HepG2 (cell line): Measurements from ENCODE around the gene CYTH1. TPM values are rescaled to one million over a fixed set of nuclear protein-coding genes. Genes with fewer than 3 reads are reported as not detected.

Experiments
- AKAP8 ChIP-seq: sonication (generic); formaldehyde crosslinking; IDR thresholded peaks from 2 replicates; pipeline ENCODE4 v1.5.1; 2020; ENCODE audit warnings: mild to moderate bottlenecking, missing genetic modification reagents
- ARID2 ChIP-seq: sonication (generic); formaldehyde crosslinking; IDR thresholded peaks from 2 replicates; pipeline ENCODE4 v1.8.1; 2022; ENCODE audit warnings: mild to moderate bottlenecking, missing genetic modification reagents, borderline replicate concordance
- GTF3A ChIP-seq: sonication (generic); formaldehyde crosslinking; conservative IDR thresholded peaks from 2 replicates; pipeline ENCODE4 v1.4.0; 2020; ENCODE audit warnings: mild to moderate bottlenecking, missing genetic modification reagents
- KLF13 ChIP-seq: sonication (generic); formaldehyde crosslinking; IDR thresholded peaks from 2 replicates; pipeline ENCODE4 v1.4.0; 2020; ENCODE audit warnings: mild to moderate bottlenecking, missing genetic modification reagents
- MTA1 ChIP-seq: sonication (generic); formaldehyde crosslinking; IDR thresholded peaks from 2 replicates; pipeline ENCODE4 v1.4.0; 2020; ENCODE audit warnings: missing genetic modification reagents, mild to moderate bottlenecking, borderline replicate concordance
- NR2F6 ChIP-seq, 2 experiments: IDR thresholded peaks; 2 replicates each; pipeline ENCODE4 v1.6.1; 2016; ENCODE audit warnings: antibody characterized with exemption in 1 of 2, mild to moderate bottlenecking in 1 of 2
- RARA ChIP-seq: IDR thresholded peaks from 2 replicates; pipeline ENCODE4 v1.6.1; 2016; ENCODE audit warnings: missing genetic modification reagents, missing compliant biosample characterization
- RXRB ChIP-seq: IDR thresholded peaks from 2 replicates; pipeline ENCODE4 v1.6.1; 2016; ENCODE audit warnings: borderline replicate concordance, missing genetic modification reagents, missing compliant biosample characterization
- SALL1 ChIP-seq: sonication (generic); formaldehyde crosslinking; IDR thresholded peaks from 2 replicates; pipeline ENCODE4 v1.8.0; 2022; ENCODE audit warnings: mild to moderate bottlenecking, missing genetic modification reagents
- SMC3 ChIP-seq: IDR thresholded peaks from 2 replicates; pipeline ENCODE4 v1.6.1; 2011; ENCODE audit warnings: low read length, improper control_type of control experiment
- TBX2 ChIP-seq: sonication (generic); formaldehyde crosslinking; IDR thresholded peaks from 2 replicates; pipeline ENCODE4 v1.5.0; 2020; ENCODE audit warnings: missing genetic modification reagents, mild to moderate bottlenecking, borderline replicate concordance
- TFAP4 ChIP-seq: sonication (generic); IDR thresholded peaks from 2 replicates; pipeline ENCODE4 v1.6.1; 2016; ENCODE audit warnings: low read depth, borderline replicate concordance
- YEATS2 ChIP-seq: sonication (generic); formaldehyde crosslinking; IDR thresholded peaks from 2 replicates; pipeline ENCODE4 v1.4.0; 2020; ENCODE audit warnings: missing genetic modification reagents, borderline replicate concordance
- ZFAT ChIP-seq: sonication (generic); formaldehyde crosslinking; conservative IDR thresholded peaks from 2 replicates; pipeline ENCODE4 v1.8.1; 2023; ENCODE audit warnings: missing genetic modification reagents, inconsistent platforms
- ZMYM2 ChIP-seq: sonication (generic); formaldehyde crosslinking; IDR thresholded peaks from 2 replicates; pipeline ENCODE4 v1.8.0; 2022; ENCODE audit warnings: mild to moderate bottlenecking, missing genetic modification reagents
- ZMYM3 ChIP-seq: sonication (generic); formaldehyde crosslinking; IDR thresholded peaks from 2 replicates; pipeline ENCODE4 v1.5.1; 2020; ENCODE audit warnings: mild to moderate bottlenecking, missing genetic modification reagents
- ZNF205 ChIP-seq: IDR thresholded peaks from 2 replicates; pipeline ENCODE4 v1.6.1; 2018; ENCODE audit warnings: missing biosample characterization, missing genetic modification reagents
- ZNF557 ChIP-seq: sonication (generic); formaldehyde crosslinking; IDR thresholded peaks from 2 replicates; pipeline ENCODE4 v1.4.0; 2020; ENCODE audit warnings: missing genetic modification reagents
- polyA plus RNA-seq, 8 experiments: library from polyadenylated mRNA; depleted of rRNA in 3 of 8; stranded (reverse) in 7 of 8; unstranded in 1 of 8; fragments of >200 nt; fragmentation: Illumina TruSeq in 4 of 8; extraction: Trizol in 4 of 8; gene quantifications; 2 replicates each; pipeline versions ENCODE4 v1.2.1 to v1.2.3, GENCODE V29; 2011 to 2016; ENCODE audit warnings: low read depth in 4 of 8, missing spikeins in 1 of 8, mixed read lengths in 1 of 8; ENCODE audit not compliant: insufficient read depth in 1 of 8
- total RNA-seq, 5 experiments: library from RNA; depleted of rRNA; stranded (reverse); fragments of >200 nt; fragmentation: Illumina TruSeq; extraction: Trizol; gene quantifications; 2 replicates each; pipeline ENCODE4 v1.2.3, GENCODE V29; 2016; ENCODE audit warnings: low read depth in 1 of 5
- TF ChIP-seq, protein P1 (sequence below): IDR thresholded peaks from 2 replicates; pipeline ENCODE4 v1.6.1; 2016; ENCODE audit warnings: low read depth
- TF ChIP-seq, protein P2 (sequence below): sonication (generic); formaldehyde crosslinking; IDR thresholded peaks from 2 replicates; pipeline ENCODE4 v1.4.0; 2020; ENCODE audit warnings: missing genetic modification reagents
- TF ChIP-seq, protein P3 (sequence below): sonication (generic); formaldehyde crosslinking; IDR thresholded peaks from 2 replicates; pipeline ENCODE4 v1.4.0; 2020; ENCODE audit warnings: mild to moderate bottlenecking, missing genetic modification reagents
- TF ChIP-seq, protein P4 (sequence below): sonication (generic); formaldehyde crosslinking; IDR thresholded peaks from 2 replicates; pipeline ENCODE4 v1.4.0; 2020; ENCODE audit warnings: low read depth, missing genetic modification reagents

CYTH1 gene
- total and polyA plus RNA-seq, 2 of the 13 experiments (the other 11 are each of a cell fraction or from before 2014, with no cell fraction given): 20.1 to 48.9 TPM

GRCh38 chr17:78677303-78678221 is 104.5 kb downstream of the CYTH1 start (continued):
- TF ChIP-seq TFAP4: peak; percentile 38; the same call in 1 of the 2 replicates
- TF ChIP-seq, protein P1, sequence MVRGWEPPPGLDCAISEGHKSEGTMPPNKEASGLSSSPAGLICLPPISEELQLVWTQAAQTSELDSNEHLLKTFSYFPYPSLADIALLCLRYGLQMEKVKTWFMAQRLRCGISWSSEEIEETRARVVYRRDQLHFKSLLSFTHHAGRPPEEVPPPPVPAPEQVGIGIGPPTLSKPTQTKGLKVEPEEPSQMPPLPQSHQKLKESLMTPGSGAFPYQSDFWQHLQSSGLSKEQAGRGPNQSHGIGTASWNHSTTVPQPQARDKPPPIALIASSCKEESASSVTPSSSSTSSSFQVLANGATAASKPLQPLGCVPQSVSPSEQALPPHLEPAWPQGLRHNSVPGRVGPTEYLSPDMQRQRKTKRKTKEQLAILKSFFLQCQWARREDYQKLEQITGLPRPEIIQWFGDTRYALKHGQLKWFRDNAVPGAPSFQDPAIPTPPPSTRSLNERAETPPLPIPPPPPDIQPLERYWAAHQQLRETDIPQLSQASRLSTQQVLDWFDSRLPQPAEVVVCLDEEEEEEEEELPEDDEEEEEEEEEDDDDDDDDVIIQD (CRISPR knock-in tag): peak; percentile 75
- 0 out of 2 replicates have a peak, but pooled peaks have one; percentile 41 for TF ChIP-seq ARID2
- TF ChIP-seq GTF3A (CRISPR knock-in tag): no peak
- TF ChIP-seq SMC3: peak; percentile 66
- 0 out of 2 replicates have a peak, but pooled peaks have one; percentile 16 for TF ChIP-seq ZNF205 (CRISPR knock-in tag)
- no peak for TF ChIP-seq ZFAT (CRISPR knock-in tag)
- no peak for TF ChIP-seq MTA1 (CRISPR knock-in tag)
- TF ChIP-seq ZMYM3 (CRISPR knock-in tag): peak; percentile 74
- TF ChIP-seq ZMYM2 (CRISPR knock-in tag): 0 out of 2 replicates have a peak, but pooled peaks have one; percentile 61
- no peak for TF ChIP-seq AKAP8
- peak; percentile 47; the same call in 1 of the 2 replicates for TF ChIP-seq TBX2 (CRISPR knock-in tag)
- peak; percentile 47; the same call in 1 of the 2 replicates for TF ChIP-seq SALL1
- 0 out of 2 replicates have a peak, but pooled peaks have one; percentile 24 for TF ChIP-seq ZNF557
- no peak for TF ChIP-seq NR2F6 (IDR thresholded peaks at IDR 0.05)
- TF ChIP-seq NR2F6 (CRISPR knock-in tag; IDR thresholded peaks at IDR 0.05): 0 out of 2 replicates have a peak, but pooled peaks have one; percentile 31
- TF ChIP-seq KLF13: no peak
- TF ChIP-seq, protein P2, sequence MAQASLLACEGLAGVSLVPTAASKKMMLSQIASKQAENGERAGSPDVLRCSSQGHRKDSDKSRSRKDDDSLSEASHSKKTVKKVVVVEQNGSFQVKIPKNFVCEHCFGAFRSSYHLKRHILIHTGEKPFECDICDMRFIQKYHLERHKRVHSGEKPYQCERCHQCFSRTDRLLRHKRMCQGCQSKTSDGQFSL (CRISPR knock-in tag): 0 out of 2 replicates have a peak, but pooled peaks have one; percentile 14
- TF ChIP-seq, protein P3, sequence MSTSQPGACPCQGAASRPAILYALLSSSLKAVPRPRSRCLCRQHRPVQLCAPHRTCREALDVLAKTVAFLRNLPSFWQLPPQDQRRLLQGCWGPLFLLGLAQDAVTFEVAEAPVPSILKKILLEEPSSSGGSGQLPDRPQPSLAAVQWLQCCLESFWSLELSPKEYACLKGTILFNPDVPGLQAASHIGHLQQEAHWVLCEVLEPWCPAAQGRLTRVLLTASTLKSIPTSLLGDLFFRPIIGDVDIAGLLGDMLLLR (CRISPR knock-in tag): no peak
- peak; percentile 90 for TF ChIP-seq RXRB (CRISPR knock-in tag)
- TF ChIP-seq RARA (CRISPR knock-in tag): peak; percentile 90
- no peak for TF ChIP-seq YEATS2 (CRISPR knock-in tag)
- TF ChIP-seq, protein P4, sequence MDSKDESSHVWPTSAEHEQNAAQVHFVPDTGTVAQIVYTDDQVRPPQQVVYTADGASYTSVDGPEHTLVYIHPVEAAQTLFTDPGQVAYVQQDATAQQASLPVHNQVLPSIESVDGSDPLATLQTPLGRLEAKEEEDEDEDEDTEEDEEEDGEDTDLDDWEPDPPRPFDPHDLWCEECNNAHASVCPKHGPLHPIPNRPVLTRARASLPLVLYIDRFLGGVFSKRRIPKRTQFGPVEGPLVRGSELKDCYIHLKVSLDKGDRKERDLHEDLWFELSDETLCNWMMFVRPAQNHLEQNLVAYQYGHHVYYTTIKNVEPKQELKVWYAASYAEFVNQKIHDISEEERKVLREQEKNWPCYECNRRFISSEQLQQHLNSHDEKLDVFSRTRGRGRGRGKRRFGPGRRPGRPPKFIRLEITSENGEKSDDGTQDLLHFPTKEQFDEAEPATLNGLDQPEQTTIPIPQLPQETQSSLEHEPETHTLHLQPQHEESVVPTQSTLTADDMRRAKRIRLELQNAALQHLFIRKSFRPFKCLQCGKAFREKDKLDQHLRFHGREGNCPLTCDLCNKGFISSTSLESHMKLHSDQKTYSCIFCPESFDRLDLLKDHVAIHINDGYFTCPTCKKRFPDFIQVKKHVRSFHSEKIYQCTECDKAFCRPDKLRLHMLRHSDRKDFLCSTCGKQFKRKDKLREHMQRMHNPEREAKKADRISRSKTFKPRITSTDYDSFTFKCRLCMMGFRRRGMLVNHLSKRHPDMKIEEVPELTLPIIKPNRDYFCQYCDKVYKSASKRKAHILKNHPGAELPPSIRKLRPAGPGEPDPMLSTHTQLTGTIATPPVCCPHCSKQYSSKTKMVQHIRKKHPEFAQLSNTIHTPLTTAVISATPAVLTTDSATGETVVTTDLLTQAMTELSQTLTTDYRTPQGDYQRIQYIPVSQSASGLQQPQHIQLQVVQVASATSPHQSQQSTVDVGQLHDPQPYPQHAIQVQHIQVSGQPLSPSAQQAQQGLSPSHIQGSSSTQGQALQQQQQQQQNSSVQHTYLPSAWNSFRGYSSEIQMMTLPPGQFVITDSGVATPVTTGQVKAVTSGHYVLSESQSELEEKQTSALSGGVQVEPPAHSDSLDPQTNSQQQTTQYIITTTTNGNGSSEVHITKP (CRISPR knock-in tag): 0 out of 2 replicates have a peak, but pooled peaks have one; percentile 25
